Activated B cell treated with CpG ODN at 0.5 μM for 24 hours (primary cell): ENCODE data around the gene MOXD1. TPM values are rescaled to one million over a fixed set of nuclear protein-coding genes. Genes with fewer than 3 reads are reported as not detected.

Source experiments
- ATAC-seq: fragments of 200-7000 bp; cut with Tn5 transposase; one replicate; pipeline ENCODE4 v1.10.0; 2021; ENCODE audit warnings: low read depth, mild to moderate bottlenecking, moderate library complexity
- CTCF ChIA-PET: fragments of 350-600 bp; sonication (Branson Sonifier 250); formaldehyde crosslinking; loops from one replicate; lab custom pipeline; 2021; ENCODE audit warnings: antibody characterized with exemption; lab: Charles Lee
- POLR2A ChIA-PET: fragments of 350-600 bp; sonication (Branson Sonifier 250); formaldehyde crosslinking; loops from one replicate; lab custom pipeline; 2021; ENCODE audit warnings: antibody characterized with exemption; lab: Charles Lee
- DNase-seq: peaks from one replicate; pipeline ENCODE4 v3.0.0; 2022
- H3K27ac Mint-ChIP-seq: one replicate; pipeline ENCODE4 v1.8.0; 2020; ENCODE audit warnings: mixed read lengths
- H3K27me3 Mint-ChIP-seq: one replicate; pipeline ENCODE4 v1.8.0; 2021; ENCODE audit warnings: mixed read lengths
- H3K36me3 Mint-ChIP-seq: one replicate; pipeline ENCODE4 v1.8.0; 2021; ENCODE audit warnings: low read depth, mixed read lengths
- H3K4me1 Mint-ChIP-seq: one replicate; pipeline ENCODE4 v1.8.0; 2021; ENCODE audit warnings: mixed read lengths
- H3K4me3 Mint-ChIP-seq: one replicate; pipeline ENCODE4 v1.8.0; 2020; ENCODE audit warnings: mild to moderate bottlenecking, mixed read lengths
- H3K9me3 Mint-ChIP-seq: one replicate; pipeline ENCODE4 v1.8.0; 2020; ENCODE audit warnings: mixed read lengths
- CTCF ChIP-seq: fragments of 200-600 bp; IDR thresholded peaks from one replicate; pipeline ENCODE4 v1.8.0; 2022; ENCODE audit warnings: antibody characterized with exemption, mild to moderate bottlenecking
- intact Hi-C: fragments of 100-400 bp; cut with micrococcal nuclease; formaldehyde crosslinking; loops from one replicate; pipeline ENCODE4 v1.15.1; 2024
- total RNA-seq: library from RNA; stranded (reverse); gene quantifications from 2 replicates; pipeline ENCODE4 v1.2.3, GENCODE V29; 2022

Gene MOXD1
- total RNA-seq, 1 donor from 2014 or later = 3.7 TPM

DNA sequence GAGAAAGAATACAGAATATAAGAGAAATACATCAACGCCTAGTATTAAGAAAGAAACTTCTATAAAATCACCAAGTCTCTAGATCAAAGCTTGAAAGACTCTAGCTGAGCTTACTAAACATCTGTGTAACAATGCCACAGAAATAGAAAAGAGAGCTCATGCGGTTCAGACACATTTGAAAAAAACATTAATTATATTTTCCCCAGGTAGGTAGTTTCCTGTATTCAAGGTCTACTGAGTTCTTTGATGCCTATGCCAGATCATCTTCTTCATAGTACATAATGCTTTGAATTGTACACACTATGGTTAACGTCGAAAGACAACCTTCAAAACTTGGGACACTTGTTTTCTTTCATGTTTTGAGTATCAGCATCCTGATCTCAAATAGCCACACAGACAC, 11.3 kb downstream of the MOXD1 start:
- peaks cover 29% of the 10 kb centered on the region for H3K4me1 Mint-ChIP-seq
- TF ChIP-seq CTCF = no peak
- H3K9me3 Mint-ChIP-seq = peaks cover 10% of the 10 kb centered on the region
- POLR2A ChIA-PET = interaction anchor here (1.0 kb wide), 1 partner anchor 27 kb away, joined by 4 read pairs; no protein-coding TSS in a partner anchor
- no peak overlapping the region for H3K4me3 Mint-ChIP-seq
- H3K36me3 Mint-ChIP-seq = no peaks in the 10 kb centered on the region
- no peak for DNase-seq
- peaks cover 4% of the 10 kb centered on the region for H3K27me3 Mint-ChIP-seq
- peak overlapping the region; percentile 32 for H3K27ac Mint-ChIP-seq
- CTCF ChIA-PET = interaction anchor here (0.8 to 8.2 kb wide), 3 partner anchors 35 to 110 kb away, joined by 3 to 168 read pairs (median 85); no protein-coding TSS in a partner anchor
- intact Hi-C loops = loop anchor here (10.0 kb wide), 1 partner anchor 475 kb away; no protein-coding TSS in a partner anchor
- no peak for ATAC-seq

DNA sequence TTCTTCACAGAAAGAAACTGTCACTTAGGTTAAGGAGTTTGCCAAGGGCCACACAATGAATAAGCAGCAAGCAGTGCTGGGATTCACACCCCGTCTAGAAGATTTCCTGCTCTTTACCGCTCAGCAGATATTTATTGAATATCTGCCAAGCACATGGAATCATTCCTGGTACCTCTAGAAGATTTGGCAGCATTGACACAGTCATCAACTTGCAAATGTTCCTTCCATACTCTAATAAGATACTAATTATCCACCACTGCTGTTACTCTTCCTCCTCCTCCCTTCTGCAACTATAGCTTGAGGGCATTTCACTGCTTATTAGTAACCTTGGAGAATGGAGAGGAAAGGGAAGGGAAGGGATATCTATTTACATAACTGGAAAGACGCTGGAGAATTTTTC, 13.0 kb downstream of the MOXD1 start:
- POLR2A ChIA-PET = no interaction called here
- CTCF ChIA-PET = interaction anchor here (8.2 kb wide), 1 partner anchor 89 kb away, joined by 168 read pairs; no protein-coding TSS in a partner anchor
- no peak overlapping the region for H3K4me3 Mint-ChIP-seq

DNA sequence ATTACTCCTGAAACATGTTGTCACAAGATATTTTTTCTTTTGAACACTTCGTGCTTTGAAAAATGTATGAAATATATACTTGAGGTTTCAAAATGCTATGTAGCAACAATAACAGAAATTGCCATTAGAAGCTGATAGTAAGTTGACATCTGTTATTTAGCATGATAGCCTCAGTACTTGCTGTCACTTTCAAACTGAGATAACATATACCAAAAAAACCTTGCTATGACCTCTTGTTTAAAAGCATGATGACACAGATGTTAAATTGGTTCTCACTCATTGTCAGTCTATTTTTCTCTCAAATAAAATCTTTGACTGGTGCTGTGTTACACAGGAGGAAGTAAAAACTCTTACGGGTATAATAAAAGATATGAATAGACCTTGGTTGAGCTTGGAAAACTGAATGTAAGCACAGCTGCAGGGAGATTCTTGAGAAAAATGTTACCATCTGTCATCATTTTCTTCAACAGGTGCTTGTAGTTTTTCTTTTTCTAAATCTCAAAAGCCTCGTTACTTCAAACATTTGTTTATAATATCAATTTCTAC, 18.6 kb downstream of the MOXD1 start:
- peaks cover 5% of the 10 kb centered on the region for H3K9me3 Mint-ChIP-seq
- no peak overlapping the region for H3K4me3 Mint-ChIP-seq
- no peak overlapping the region for H3K27ac Mint-ChIP-seq
- POLR2A ChIA-PET = interaction anchor here (1.3 kb wide), 1 partner anchor 113 kb away, joined by 3 read pairs; no protein-coding TSS in a partner anchor
- no peak for DNase-seq
- H3K27me3 Mint-ChIP-seq = no peaks in the 10 kb centered on the region
- no peaks in the 10 kb centered on the region for H3K36me3 Mint-ChIP-seq
- intact Hi-C loops = no loop called here
- CTCF ChIA-PET = interaction anchor here (1.1 to 1.3 kb wide), 3 partner anchors 10 to 27 kb away, joined by 3 to 4 read pairs (median 3); no protein-coding TSS in a partner anchor
- TF ChIP-seq CTCF = no peak
- peaks cover 20% of the 10 kb centered on the region for H3K4me1 Mint-ChIP-seq
- ATAC-seq = no peak

More for the DNA sequence above, 13.0 kb downstream of the MOXD1 start:
- Mint-ChIP-seq H3K4me1 (peaks cover 29% of the 10 kb centered on the region), H3K27ac (no peak overlapping the region), H3K9me3 (peaks cover 4% of the 10 kb centered on the region), H3K27me3 (no peaks in the 10 kb centered on the region), H3K36me3 (no peaks in the 10 kb centered on the region)
- ATAC-seq (no peak), DNase-seq (no peak)
- TF ChIP-seq CTCF = no peak
- intact Hi-C loops = no loop called here

GRCh38 chr6:132381381-132381780, 19.9 kb downstream of the MOXD1 start:
- H3K4me1 Mint-ChIP-seq = peaks cover 23% of the 10 kb centered on the region
- DNase-seq (no peak), ATAC-seq (no peak)
- no peak overlapping the region for H3K4me3 Mint-ChIP-seq
- no peaks in the 10 kb centered on the region for H3K27me3 Mint-ChIP-seq
- CTCF ChIA-PET = interaction anchor here (1.3 kb wide), 1 partner anchor 12 kb away, joined by 3 read pairs; no protein-coding TSS in a partner anchor
- no peak for TF ChIP-seq CTCF
- H3K27ac Mint-ChIP-seq = no peak overlapping the region
- H3K36me3 Mint-ChIP-seq = no peaks in the 10 kb centered on the region
- peaks cover 5% of the 10 kb centered on the region for H3K9me3 Mint-ChIP-seq
- POLR2A ChIA-PET = no interaction called here
- intact Hi-C loops = no loop called here

GRCh38 chr6:132380358-132381029, 20.8 kb downstream of the MOXD1 start:
- Mint-ChIP-seq H3K4me3 (no peak overlapping the region), H3K9me3 (peaks cover 5% of the 10 kb centered on the region), H3K27me3 (no peaks in the 10 kb centered on the region), H3K4me1 (peaks cover 23% of the 10 kb centered on the region), H3K36me3 (no peaks in the 10 kb centered on the region), H3K27ac (no peak overlapping the region)
- ATAC-seq (no peak), DNase-seq (no peak)
- ChIA-PET POLR2A (no interaction called here), CTCF (no interaction called here)
- no peak for TF ChIP-seq CTCF
- intact Hi-C loops = no loop called here
